ENCODE results near the gene ARRDC3.
"Not testable (repeated sequence)": the region's sequence is repeated elsewhere in the genome, so short reads cannot be mapped to it uniquely, and the experiment has no call there.

The ARRDC3 gene

GRCh38 chr5:91417219-91417618, 34.1 kb upstream of the ARRDC3 start:
- Histone ChIP-seq H3K36me3 (no peaks in the 10 kb centered on the region), H3K4me2 (no peak overlapping the region), H4K20me1 (no peaks in the 10 kb centered on the region), H3K27ac (no peak overlapping the region), H3K9me3 (replicated peaks in 1 of 11) (no peaks in the 10 kb centered on the region), H3K4me3 (no peak overlapping the region), H3K9ac (no peak overlapping the region), H3K27me3 (no peaks in the 10 kb centered on the region), H3K4me1 (peaks cover 0 to 13% (median 9%) of the 10 kb centered on the region in 10 experiments; a peak in 12 of 20 replicates)
- TF ChIP-seq Cebpa-rat (IDR thresholded peaks at IDR 0.05), result no peak

DNA sequence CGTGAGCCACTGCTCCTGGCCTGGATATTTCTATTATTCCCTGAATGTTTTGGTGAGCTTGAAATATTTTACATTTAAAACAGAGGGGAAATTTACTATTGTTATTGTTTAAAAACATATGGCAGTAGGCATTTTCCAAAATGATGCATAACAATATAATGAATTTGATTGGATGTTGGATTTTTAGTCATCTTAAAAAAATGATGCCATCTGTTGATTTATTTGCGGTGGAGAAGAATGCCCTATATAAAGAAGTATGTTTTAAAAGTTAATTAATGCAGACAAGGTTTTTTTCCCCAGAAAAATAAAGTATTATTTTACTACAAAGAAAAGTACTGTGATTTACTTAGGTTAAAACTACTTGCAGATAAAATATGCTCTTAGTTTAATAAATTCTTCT, 33.4 kb upstream of the ARRDC3 start:
- Histone ChIP-seq H3K9ac (no peak overlapping the region), H3K27me3 (no peaks in the 10 kb centered on the region), H3K9me3 (replicated peaks in 1 of 11) (no peaks in the 10 kb centered on the region), H3K36me3 (no peaks in the 10 kb centered on the region), H3K4me3 (no peak overlapping the region), H3K4me1 (peaks cover 0 to 10% (median 6%) of the 10 kb centered on the region in 10 experiments; a peak in 12 of 20 replicates), H4K20me1 (no peaks in the 10 kb centered on the region), H3K4me2 (no peak overlapping the region), H3K27ac (no peak overlapping the region)
- TF ChIP-seq Cebpa-rat (IDR thresholded peaks at IDR 0.05), result no peak

- TF ChIP-seq Cebpa-rat (IDR thresholded peaks at IDR 0.05), result no peak
- 0 out of 20 replicates have a peak, but pooled peaks cover 0 to 4% (median 0%) of the 10 kb centered on the region in 10 experiments for H3K4me1 ChIP-seq
- no peak overlapping the region for H3K27ac ChIP-seq
- no peak overlapping the region for H3K4me3 ChIP-seq
- no peaks in the 10 kb centered on the region for H3K9me3 ChIP-seq (replicated peaks in 1 of 11)
- H4K20me1 ChIP-seq, result no peaks in the 10 kb centered on the region
- H3K36me3 ChIP-seq, result no peaks in the 10 kb centered on the region
- H3K27me3 ChIP-seq, result no peaks in the 10 kb centered on the region
- no peak overlapping the region for H3K9ac ChIP-seq
- H3K4me2 ChIP-seq, result no peak overlapping the region
Observed at GRCh38 chr5:91409304-91409703, 26.2 kb upstream of the ARRDC3 start.

GRCh38 chr5:91408710-91409109, 25.6 kb upstream of the ARRDC3 start:
- no peak for TF ChIP-seq Cebpa-rat (IDR thresholded peaks at IDR 0.05)

GRCh38 chr5:91407204-91407603, 24.1 kb upstream of the ARRDC3 start:
- H3K4me3 ChIP-seq, result no peak overlapping the region
- no peaks in the 10 kb centered on the region for H3K36me3 ChIP-seq
- no peak overlapping the region for H3K9ac ChIP-seq
- H3K27ac ChIP-seq, result no peak overlapping the region
- H4K20me1 ChIP-seq, result no peaks in the 10 kb centered on the region
- H3K4me1 ChIP-seq, result 0 out of 20 replicates have a peak, but pooled peaks cover 0 to 4% (median 0%) of the 10 kb centered on the region in 10 experiments
- no peaks in the 10 kb centered on the region for H3K27me3 ChIP-seq
- TF ChIP-seq Cebpa-rat (IDR thresholded peaks at IDR 0.05), result no peak
- H3K9me3 ChIP-seq (replicated peaks in 1 of 11), result no peaks in the 10 kb centered on the region
- H3K4me2 ChIP-seq, result no peak overlapping the region

More at GRCh38 chr5:91408710-91409109, 25.6 kb upstream of the ARRDC3 start:
- no peaks in the 10 kb centered on the region for H3K27me3 ChIP-seq
- H3K36me3 ChIP-seq, result no peaks in the 10 kb centered on the region
- no peak overlapping the region for H3K4me3 ChIP-seq
- no peak overlapping the region for H3K4me2 ChIP-seq
- H4K20me1 ChIP-seq, result no peaks in the 10 kb centered on the region
- no peak overlapping the region for H3K27ac ChIP-seq
- 0 out of 20 replicates have a peak, but pooled peaks cover 0 to 4% (median 0%) of the 10 kb centered on the region in 10 experiments for H3K4me1 ChIP-seq
- no peak overlapping the region for H3K9ac ChIP-seq
- no peaks in the 10 kb centered on the region for H3K9me3 ChIP-seq (replicated peaks in 1 of 11)

DNA sequence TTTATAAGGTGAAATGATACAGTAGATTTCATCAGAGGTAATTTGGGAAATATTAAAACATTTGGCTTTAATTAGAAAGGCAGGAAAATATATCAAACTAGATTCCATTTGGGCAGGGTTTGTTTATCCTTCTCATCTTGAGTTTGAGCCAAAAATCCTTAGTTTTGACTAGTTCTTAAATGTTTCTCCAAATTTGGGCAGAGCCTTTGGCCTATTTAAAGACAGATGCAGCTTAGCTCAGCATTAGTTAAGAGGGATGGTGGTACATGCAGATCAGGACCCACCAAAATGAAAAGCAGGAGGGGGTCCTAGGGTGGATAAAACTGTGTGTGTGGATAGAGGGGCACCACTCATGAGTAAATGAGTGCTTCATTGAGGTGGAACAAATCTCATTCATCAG, 20.3 kb upstream of the ARRDC3 start:
- TF ChIP-seq Cebpa-rat (IDR thresholded peaks at IDR 0.05), result no peak
- H3K27me3 ChIP-seq, result no peaks in the 10 kb centered on the region
- H3K27ac ChIP-seq, result no peak overlapping the region
- no peak overlapping the region for H3K4me2 ChIP-seq
- H3K9ac ChIP-seq, result no peak overlapping the region
- H4K20me1 ChIP-seq, result no peaks in the 10 kb centered on the region
- H3K4me3 ChIP-seq, result no peak overlapping the region
- no peaks in the 10 kb centered on the region for H3K4me1 ChIP-seq
- H3K36me3 ChIP-seq, result no peaks in the 10 kb centered on the region
- H3K9me3 ChIP-seq (replicated peaks in 1 of 11), result no peaks in the 10 kb centered on the region

DNA sequence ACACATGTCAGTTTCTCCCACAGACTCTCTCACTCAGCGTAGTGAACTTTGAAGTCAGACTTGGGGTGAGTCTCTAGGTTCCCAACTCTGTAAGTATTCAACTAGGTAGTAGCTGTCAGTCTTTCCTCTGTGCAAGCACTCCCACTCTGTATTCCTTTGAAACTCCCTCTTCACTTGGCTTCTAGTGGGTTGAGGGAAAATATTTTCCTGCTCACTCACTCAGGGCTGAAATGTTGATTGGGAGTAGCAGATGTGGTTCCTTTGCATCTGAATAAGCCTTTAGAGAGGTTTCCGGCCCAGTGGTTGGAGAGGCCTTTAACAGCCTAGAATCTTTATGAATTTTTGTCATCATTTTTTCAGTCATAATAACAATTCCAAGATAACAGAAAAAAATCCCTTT, 18.1 kb upstream of the ARRDC3 start:
- Histone ChIP-seq H3K27ac (no peak overlapping the region), H3K27me3 (no peaks in the 10 kb centered on the region), H4K20me1 (no peaks in the 10 kb centered on the region), H3K36me3 (no peaks in the 10 kb centered on the region), H3K9ac (no peak overlapping the region), H3K4me3 (no peak overlapping the region), H3K4me2 (no peak overlapping the region), H3K4me1 (no peaks in the 10 kb centered on the region; a peak in 1 of 20 replicates), H3K9me3 (replicated peaks in 1 of 11) (no peaks in the 10 kb centered on the region)
- no peak for TF ChIP-seq Cebpa-rat (IDR thresholded peaks at IDR 0.05)

- Histone ChIP-seq H3K4me3 (no peak overlapping the region), H3K4me2 (0 out of 22 replicates have a peak overlapping the region, but pooled peaks of 1 of the 11 experiments have one; percentile 21), H3K9me3 (replicated peaks in 1 of 11) (no peaks in the 10 kb centered on the region), H3K27me3 (no peaks in the 10 kb centered on the region), H3K4me1 (no peaks in the 10 kb centered on the region; a peak in 1 of 20 replicates), H3K27ac (no peak overlapping the region), H3K9ac (no peak overlapping the region), H4K20me1 (no peaks in the 10 kb centered on the region), H3K36me3 (no peaks in the 10 kb centered on the region)
- no peak for TF ChIP-seq Cebpa-rat (IDR thresholded peaks at IDR 0.05)
Observed at GRCh38 chr5:91397791-91398190, 14.7 kb upstream of the ARRDC3 start.

- no peaks in the 10 kb centered on the region for H4K20me1 ChIP-seq
- TF ChIP-seq Cebpa-rat (IDR thresholded peaks at IDR 0.05), result no peak
- no peak overlapping the region for H3K27ac ChIP-seq
- H3K36me3 ChIP-seq, result no peaks in the 10 kb centered on the region
- no peak overlapping the region for H3K4me3 ChIP-seq
- no peaks in the 10 kb centered on the region for H3K4me1 ChIP-seq
- 0 out of 22 replicates have a peak, but pooled peaks cover 0 to 7% (median 0%) of the 10 kb centered on the region in 11 experiments for H3K9me3 ChIP-seq (replicated peaks in 1 of 11)
- no peak overlapping the region for H3K4me2 ChIP-seq
- no peaks in the 10 kb centered on the region for H3K27me3 ChIP-seq
- H3K9ac ChIP-seq, result no peak overlapping the region
Observed at GRCh38 chr5:91390268-91390667, 7.2 kb upstream of the ARRDC3 start.

GRCh38 chr5:91389555-91389954, 6.4 kb upstream of the ARRDC3 start:
- not testable (repeated sequence) for H3K9me3 ChIP-seq (replicated peaks in 1 of 11); H3K4me2 ChIP-seq; H3K36me3 ChIP-seq; H3K4me1 ChIP-seq; H3K27ac ChIP-seq; H4K20me1 ChIP-seq; H3K4me3 ChIP-seq; H3K9ac ChIP-seq; H3K27me3 ChIP-seq

Data from BLaER1 treated with 17β-estradiol and CSF1 and Interleukin-3, amounts not matched to agents 10 nM and 100 nM (cell line).